ENCODE results near the gene OLFM1. TPM values are rescaled to one million over a fixed set of nuclear protein-coding genes. Genes with fewer than 3 reads are reported as not detected.

The OLFM1 gene
- total RNA-seq, 4 donors from 2014 or later = 0.64 to 17.5 (median 10.9) TPM

DNA sequence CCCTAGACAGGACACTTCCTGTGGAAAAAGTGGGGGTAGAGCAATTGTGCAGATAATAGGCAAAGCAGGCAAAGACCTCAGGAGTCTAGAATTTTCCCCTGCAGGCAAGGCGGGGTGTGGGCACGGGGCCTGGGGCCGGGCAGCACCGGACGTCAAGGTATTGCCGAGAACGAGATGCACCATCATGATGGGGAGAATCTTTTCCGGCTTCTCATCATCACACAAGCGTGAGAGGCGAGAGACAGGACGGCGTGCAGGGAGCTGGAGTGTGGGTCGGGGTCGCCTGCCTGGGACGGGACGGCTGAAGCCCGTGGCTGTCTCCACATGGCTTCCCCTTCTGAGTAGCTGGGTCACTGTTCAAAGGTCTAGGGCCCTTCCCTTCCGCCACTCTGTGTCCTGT lies 44.5 kb downstream of the OLFM1 start:
- Histone ChIP-seq H3K36me3 (no peaks in the 10 kb centered on the region), H3K9me3 (peaks cover 0 to 6% (median 0%) of the 10 kb centered on the region in 3 donors), H3K4me1 (peaks cover 7 to 60% (median 38%) of the 10 kb centered on the region in 3 donors), H3K27ac (no peak overlapping the region), H3K27me3 (peaks cover 0 to 35% (median 0%) of the 10 kb centered on the region in 4 donors), H3K4me3 (no peak overlapping the region)
- WGBS, 2 donors = 77 to 94% methylated on average over 16 to 18 of the region's 18 CpGs
- TF ChIP-seq, protein P1, sequence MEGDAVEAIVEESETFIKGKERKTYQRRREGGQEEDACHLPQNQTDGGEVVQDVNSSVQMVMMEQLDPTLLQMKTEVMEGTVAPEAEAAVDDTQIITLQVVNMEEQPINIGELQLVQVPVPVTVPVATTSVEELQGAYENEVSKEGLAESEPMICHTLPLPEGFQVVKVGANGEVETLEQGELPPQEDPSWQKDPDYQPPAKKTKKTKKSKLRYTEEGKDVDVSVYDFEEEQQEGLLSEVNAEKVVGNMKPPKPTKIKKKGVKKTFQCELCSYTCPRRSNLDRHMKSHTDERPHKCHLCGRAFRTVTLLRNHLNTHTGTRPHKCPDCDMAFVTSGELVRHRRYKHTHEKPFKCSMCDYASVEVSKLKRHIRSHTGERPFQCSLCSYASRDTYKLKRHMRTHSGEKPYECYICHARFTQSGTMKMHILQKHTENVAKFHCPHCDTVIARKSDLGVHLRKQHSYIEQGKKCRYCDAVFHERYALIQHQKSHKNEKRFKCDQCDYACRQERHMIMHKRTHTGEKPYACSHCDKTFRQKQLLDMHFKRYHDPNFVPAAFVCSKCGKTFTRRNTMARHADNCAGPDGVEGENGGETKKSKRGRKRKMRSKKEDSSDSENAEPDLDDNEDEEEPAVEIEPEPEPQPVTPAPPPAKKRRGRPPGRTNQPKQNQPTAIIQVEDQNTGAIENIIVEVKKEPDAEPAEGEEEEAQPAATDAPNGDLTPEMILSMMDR (IDR thresholded peaks at IDR 0.05) = no peak
- no peak for TF ChIP-seq POLR2A (IDR thresholded peaks at IDR 0.05)
- intact Hi-C loops (cut with DNase I) = no loop called here
- DNase-seq = no peak

DNA sequence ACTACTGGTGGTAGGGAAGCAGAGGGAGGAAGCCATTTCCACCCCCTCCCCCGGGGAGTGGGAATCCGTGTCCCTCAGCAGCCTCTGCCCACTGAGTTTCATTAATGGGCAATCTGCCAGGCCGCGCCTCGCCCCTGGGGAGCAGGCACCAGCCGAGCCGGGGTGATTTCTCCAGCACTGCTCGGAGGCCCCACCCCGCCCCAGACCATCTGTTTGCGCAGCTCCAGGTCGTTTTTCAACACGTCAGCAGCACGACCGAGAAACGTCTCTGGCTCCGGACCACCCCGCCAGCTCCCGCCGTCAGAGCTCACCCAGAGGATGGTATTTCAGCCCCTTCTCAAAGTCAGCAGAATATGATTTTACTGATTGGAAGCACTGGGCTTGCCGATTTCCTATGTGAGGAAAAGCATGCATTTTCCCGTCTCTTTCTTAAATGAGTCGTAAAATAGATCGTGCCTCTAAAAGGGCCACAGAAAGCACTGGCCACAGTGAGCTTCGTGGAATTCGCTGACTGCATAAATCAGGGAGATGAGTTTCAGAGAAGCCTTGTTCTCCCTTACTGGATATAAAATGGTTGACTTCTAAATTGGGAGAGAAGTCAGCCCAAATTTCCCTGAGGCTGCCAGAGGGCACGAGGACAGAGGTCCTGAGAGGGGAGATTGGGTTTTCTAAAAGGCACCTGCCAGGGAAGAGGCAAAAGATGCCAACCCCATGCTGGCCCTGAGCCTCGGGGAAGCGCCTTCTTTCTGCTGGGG lies 47.0 kb downstream of the OLFM1 start:
- H3K4me3 ChIP-seq = no peak overlapping the region
- H3K27me3 ChIP-seq = peaks cover 0 to 33% (median 0%) of the 10 kb centered on the region in 4 donors
- DNase-seq = no peak

DNA sequence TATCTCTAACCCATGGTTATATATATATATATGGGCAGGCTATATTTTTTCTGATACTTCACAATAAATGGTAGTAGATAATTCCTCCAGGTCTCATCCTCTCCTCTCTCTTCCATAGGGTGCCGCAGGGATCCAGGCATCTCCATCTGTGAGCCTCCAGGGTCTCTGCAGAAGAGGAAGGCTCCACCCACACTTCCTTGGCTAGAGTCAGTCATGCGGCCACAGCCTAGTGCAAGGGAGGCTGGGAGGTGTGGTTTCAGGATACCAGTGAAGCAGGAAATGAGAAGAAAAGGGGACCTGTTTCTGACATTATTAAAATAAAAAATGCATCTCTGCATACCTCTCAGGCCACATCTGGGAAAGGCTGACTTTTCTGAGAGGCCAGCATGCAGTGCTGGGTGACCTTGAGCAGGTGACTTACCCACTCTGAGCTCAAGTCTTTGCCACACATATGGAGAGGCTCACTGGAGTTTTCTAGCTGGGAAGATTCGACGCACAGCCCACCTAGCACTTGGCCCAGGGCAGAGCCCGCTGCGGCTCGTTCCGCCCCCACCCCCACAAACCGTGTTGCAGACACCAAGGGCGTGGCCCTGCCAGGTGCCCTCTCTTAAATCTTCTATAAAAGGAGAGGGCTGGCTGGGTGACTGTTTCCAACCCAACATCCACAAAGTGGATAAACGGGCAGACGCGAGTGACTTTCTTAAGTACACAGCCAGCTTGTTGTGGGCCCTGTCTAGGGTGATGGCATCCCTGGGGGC lies 47.9 kb downstream of the OLFM1 start:
- no peak for DNase-seq
- H3K27ac ChIP-seq = no peak overlapping the region
- 76 to 100% methylated on average over 1 to 8 of the region's 13 CpGs for WGBS, 2 donors
- TF ChIP-seq POLR2A (IDR thresholded peaks at IDR 0.05) = no peak
- TF ChIP-seq, protein P1 (IDR thresholded peaks at IDR 0.05) = no peak
- H3K36me3 ChIP-seq = no peaks in the 10 kb centered on the region
- H3K4me3 ChIP-seq = no peak overlapping the region
- H3K9me3 ChIP-seq = peaks cover 0 to 8% (median 0%) of the 10 kb centered on the region in 3 donors
- intact Hi-C loops (cut with DNase I) = no loop called here
- H3K27me3 ChIP-seq = peaks cover 0 to 36% (median 0%) of the 10 kb centered on the region in 4 donors
- H3K4me1 ChIP-seq = peaks cover 15 to 39% (median 37%) of the 10 kb centered on the region in 3 donors

More for the DNA sequence above, 47.0 kb downstream of the OLFM1 start:
- TF ChIP-seq, protein P1 (IDR thresholded peaks at IDR 0.05) = no peak
- TF ChIP-seq POLR2A (IDR thresholded peaks at IDR 0.05) = no peak
- H3K27ac ChIP-seq = no peak overlapping the region
- no peaks in the 10 kb centered on the region for H3K36me3 ChIP-seq
- intact Hi-C loops (cut with DNase I) = no loop called here
- H3K9me3 ChIP-seq = peaks cover 0 to 14% (median 0%) of the 10 kb centered on the region in 3 donors
- WGBS, 2 donors = 29 to 46% methylated on average over 8 to 27 of the region's 28 CpGs
- peaks cover 15 to 48% (median 42%) of the 10 kb centered on the region in 3 donors for H3K4me1 ChIP-seq

DNA sequence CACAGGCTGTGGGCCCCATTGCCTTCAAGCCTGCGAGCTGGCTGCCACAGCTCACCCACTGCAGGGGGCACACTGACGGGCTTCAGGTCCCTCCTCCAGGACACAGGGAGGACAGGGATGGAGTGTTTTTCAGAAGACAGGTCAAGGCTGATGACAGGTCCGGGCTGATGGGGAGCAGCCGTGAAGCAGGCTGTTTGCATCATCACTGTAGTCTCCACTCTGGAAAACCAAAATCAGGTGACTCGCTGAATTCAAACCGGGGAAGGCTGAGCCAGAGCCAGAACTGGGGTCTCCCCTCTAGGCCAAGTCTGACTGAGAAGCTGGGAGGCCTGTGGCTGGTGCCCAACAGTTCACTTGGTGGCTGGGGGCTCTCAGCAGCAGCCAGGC lies 48.5 kb downstream of the OLFM1 start:
- no peak for DNase-seq
- H3K4me1 ChIP-seq = peaks cover 11 to 33% (median 32%) of the 10 kb centered on the region in 3 donors
- H3K4me3 ChIP-seq = no peak overlapping the region
- no peaks in the 10 kb centered on the region for H3K36me3 ChIP-seq
- no peak for TF ChIP-seq POLR2A (IDR thresholded peaks at IDR 0.05)
- TF ChIP-seq, protein P1 (IDR thresholded peaks at IDR 0.05) = no peak
- WGBS, 2 donors = 40 to 45% methylated on average over 1 to 2 of the region's 6 CpGs
- H3K27me3 ChIP-seq = peaks cover 0 to 38% (median 0%) of the 10 kb centered on the region in 4 donors
- no peak overlapping the region for H3K27ac ChIP-seq
- peaks cover 0 to 8% (median 0%) of the 10 kb centered on the region in 3 donors for H3K9me3 ChIP-seq
- intact Hi-C loops (cut with DNase I) = no loop called here

DNA sequence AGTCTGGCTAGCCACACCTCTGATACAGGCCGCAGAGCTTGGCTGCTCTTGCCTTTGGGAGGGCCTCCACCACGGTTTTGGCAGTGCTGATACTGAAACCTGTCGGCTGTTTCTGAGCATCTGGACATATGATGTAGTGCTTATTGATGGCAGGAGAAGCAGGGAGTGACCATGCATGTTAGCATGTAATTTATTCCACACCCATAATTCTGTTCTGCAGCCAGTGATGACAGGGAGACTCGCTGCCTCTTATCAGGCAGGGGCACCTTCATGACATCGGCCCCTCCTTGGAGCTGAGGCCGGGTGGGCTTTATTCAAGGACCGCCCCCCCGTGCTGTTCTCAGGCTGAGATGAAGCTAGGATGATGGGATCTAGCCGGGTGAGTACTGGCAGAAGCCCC lies 49.0 kb downstream of the OLFM1 start:
- Histone ChIP-seq H3K36me3 (no peaks in the 10 kb centered on the region), H3K27me3 (peaks cover 0 to 35% (median 0%) of the 10 kb centered on the region in 4 donors), H3K27ac (no peak overlapping the region), H3K4me3 (no peak overlapping the region), H3K9me3 (peaks cover 0 to 8% (median 0%) of the 10 kb centered on the region in 3 donors), H3K4me1 (peaks cover 8 to 28% (median 27%) of the 10 kb centered on the region in 3 donors)
- 54% methylated on average over 3 to 5 of the region's 9 CpGs for WGBS, 2 donors
- intact Hi-C loops (cut with DNase I) = no loop called here
- DNase-seq = no peak
- TF ChIP-seq POLR2A (IDR thresholded peaks at IDR 0.05) = no peak
- TF ChIP-seq, protein P1 (IDR thresholded peaks at IDR 0.05) = no peak

Measured in esophagus squamous epithelium (tissue), 5 donors.